ENCODE measurements around the gene GATA1.

DNA sequence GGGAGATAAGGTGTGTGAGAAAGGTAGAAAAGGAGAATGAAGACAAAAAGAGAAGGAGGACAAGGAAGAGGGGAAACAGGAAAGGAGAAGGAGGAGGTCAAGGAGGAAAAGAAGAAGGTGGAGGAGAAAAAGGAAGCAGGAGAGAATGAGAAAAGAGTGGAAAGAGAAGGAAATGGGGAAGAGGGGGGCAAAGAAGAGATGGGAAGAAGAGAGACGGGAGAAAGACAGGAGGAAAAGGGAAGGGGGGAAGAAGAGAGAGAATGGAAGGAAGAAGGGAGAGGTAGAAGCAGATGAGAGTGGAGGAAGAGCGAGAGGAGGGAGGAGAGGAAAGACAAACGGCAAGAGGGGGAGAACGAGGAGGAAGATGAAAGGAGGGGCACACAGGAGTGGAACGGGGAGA is 4.1 kb downstream of the GATA1 start:
- TF ChIP-seq ZZZ3 (IDR thresholded peaks at IDR 0.05; ENCODE audit: control insufficient read depth, insufficient read length, low read depth) (no peak), SP1 (IDR thresholded peaks at IDR 0.05; ENCODE audit: low read depth, low read length) (no peak), CTCF (IDR thresholded peaks at IDR 0.05 in 2 of 3, conservative IDR thresholded peaks at IDR 0.05 in 1 of 3; ENCODE audit: control insufficient read depth in 2 of 3, extremely low read depth in 1 of 3, insufficient read depth in 1 of 3, low read depth in 3 of 3, low read length in 3 of 3) (no peak), ESRRA (IDR thresholded peaks at IDR 0.05; ENCODE audit: low read length) (no peak), MEF2A (IDR thresholded peaks at IDR 0.05; ENCODE audit: insufficient read depth, low read depth, low read length) (no peak), CREB1 (IDR thresholded peaks at IDR 0.05; ENCODE audit: low read depth) (no peak), CHD1 (IDR thresholded peaks at IDR 0.05; ENCODE audit: low read depth, low read length) (no peak), FOXK2 (IDR thresholded peaks at IDR 0.05) (no peak), PAX5 (IDR thresholded peaks at IDR 0.05; ENCODE audit: borderline replicate concordance, low read depth, low read length) (no peak), ZNF24 (IDR thresholded peaks at IDR 0.05) (no peak), MTA2 (IDR thresholded peaks at IDR 0.05; ENCODE audit: low read depth) (no peak)
- TF ChIP-seq, protein P1, sequence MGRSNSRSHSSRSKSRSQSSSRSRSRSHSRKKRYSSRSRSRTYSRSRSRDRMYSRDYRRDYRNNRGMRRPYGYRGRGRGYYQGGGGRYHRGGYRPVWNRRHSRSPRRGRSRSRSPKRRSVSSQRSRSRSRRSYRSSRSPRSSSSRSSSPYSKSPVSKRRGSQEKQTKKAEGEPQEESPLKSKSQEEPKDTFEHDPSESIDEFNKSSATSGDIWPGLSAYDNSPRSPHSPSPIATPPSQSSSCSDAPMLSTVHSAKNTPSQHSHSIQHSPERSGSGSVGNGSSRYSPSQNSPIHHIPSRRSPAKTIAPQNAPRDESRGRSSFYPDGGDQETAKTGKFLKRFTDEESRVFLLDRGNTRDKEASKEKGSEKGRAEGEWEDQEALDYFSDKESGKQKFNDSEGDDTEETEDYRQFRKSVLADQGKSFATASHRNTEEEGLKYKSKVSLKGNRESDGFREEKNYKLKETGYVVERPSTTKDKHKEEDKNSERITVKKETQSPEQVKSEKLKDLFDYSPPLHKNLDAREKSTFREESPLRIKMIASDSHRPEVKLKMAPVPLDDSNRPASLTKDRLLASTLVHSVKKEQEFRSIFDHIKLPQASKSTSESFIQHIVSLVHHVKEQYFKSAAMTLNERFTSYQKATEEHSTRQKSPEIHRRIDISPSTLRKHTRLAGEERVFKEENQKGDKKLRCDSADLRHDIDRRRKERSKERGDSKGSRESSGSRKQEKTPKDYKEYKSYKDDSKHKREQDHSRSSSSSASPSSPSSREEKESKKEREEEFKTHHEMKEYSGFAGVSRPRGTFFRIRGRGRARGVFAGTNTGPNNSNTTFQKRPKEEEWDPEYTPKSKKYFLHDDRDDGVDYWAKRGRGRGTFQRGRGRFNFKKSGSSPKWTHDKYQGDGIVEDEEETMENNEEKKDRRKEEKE (IDR thresholded peaks at IDR 0.05): no peak
- TF ChIP-seq, protein P2, sequence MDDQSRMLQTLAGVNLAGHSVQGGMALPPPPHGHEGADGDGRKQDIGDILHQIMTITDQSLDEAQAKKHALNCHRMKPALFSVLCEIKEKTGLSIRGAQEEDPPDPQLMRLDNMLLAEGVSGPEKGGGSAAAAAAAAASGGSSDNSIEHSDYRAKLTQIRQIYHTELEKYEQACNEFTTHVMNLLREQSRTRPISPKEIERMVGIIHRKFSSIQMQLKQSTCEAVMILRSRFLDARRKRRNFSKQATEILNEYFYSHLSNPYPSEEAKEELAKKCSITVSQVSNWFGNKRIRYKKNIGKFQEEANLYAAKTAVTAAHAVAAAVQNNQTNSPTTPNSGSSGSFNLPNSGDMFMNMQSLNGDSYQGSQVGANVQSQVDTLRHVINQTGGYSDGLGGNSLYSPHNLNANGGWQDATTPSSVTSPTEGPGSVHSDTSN (IDR thresholded peaks at IDR 0.05; ENCODE audit: insufficient replicate concordance, low read depth, low read length): no peak
- TF ChIP-seq, protein P3, sequence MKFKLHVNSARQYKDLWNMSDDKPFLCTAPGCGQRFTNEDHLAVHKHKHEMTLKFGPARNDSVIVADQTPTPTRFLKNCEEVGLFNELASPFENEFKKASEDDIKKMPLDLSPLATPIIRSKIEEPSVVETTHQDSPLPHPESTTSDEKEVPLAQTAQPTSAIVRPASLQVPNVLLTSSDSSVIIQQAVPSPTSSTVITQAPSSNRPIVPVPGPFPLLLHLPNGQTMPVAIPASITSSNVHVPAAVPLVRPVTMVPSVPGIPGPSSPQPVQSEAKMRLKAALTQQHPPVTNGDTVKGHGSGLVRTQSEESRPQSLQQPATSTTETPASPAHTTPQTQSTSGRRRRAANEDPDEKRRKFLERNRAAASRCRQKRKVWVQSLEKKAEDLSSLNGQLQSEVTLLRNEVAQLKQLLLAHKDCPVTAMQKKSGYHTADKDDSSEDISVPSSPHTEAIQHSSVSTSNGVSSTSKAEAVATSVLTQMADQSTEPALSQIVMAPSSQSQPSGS (IDR thresholded peaks at IDR 0.05; ENCODE audit: low read length): no peak

Data from GM12878 (cell line).